HPDE6-E6E7 (cell line): ENCODE measurements around the gene PDIA5.

Source experiments
- DNase-seq: peaks from one replicate; pipeline ENCODE4 v3.0.0; 2011; ENCODE audit warnings: missing footprints; ENCODE audit errors: extremely low spot score

The PDIA5 gene

GRCh38 chr3:123119388-123119787, 52.6 kb downstream of the PDIA5 start:
- DNase-seq, result no peak

DNA sequence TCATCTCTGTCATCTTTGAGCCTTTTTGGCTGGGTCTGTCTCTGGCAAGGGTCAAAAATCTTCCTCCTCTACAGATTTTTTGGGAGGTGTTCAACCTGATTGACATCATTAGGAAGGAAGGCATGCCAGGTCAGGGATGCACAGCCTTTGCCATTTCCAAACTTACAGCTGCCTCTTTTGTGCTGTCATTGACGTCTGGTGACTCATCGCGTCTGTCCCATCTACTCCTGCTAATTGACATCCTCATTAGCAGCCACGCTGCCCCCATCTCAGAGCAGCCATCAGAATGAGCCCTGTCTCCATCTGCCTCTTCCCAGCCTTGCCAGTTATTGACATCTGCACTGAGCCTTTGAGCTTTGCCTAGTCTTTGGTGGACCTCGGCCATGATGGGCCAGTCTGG, 53.0 kb downstream of the PDIA5 start:
- DNase-seq, result no peak

DNA sequence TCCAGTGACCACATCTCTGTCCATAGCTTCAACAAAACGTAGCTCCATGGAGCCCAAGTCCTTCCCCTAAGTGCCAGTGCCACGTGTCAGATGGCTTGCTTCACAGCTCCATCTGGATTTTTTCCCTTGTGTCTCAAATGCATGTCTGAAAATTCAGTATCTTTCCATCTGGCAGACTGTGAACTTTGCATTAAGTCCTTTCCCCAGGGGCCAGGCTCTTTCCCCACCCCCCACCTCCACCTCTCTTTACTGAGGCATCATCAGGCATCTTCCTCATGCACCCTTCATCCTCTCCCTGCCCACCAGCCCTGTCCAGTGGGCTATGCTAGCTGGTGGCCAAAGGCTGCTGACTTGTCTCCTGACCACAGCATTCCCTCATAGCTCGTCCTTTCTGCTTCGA, 53.7 kb downstream of the PDIA5 start:
- DNase-seq, result no peak

GRCh38 chr3:123122057-123122456, 55.2 kb downstream of the PDIA5 start:
- no peak for DNase-seq

- DNase-seq, result no peak
Observed at GRCh38 chr3:123122525-123123315, 55.9 kb downstream of the PDIA5 start.

DNA sequence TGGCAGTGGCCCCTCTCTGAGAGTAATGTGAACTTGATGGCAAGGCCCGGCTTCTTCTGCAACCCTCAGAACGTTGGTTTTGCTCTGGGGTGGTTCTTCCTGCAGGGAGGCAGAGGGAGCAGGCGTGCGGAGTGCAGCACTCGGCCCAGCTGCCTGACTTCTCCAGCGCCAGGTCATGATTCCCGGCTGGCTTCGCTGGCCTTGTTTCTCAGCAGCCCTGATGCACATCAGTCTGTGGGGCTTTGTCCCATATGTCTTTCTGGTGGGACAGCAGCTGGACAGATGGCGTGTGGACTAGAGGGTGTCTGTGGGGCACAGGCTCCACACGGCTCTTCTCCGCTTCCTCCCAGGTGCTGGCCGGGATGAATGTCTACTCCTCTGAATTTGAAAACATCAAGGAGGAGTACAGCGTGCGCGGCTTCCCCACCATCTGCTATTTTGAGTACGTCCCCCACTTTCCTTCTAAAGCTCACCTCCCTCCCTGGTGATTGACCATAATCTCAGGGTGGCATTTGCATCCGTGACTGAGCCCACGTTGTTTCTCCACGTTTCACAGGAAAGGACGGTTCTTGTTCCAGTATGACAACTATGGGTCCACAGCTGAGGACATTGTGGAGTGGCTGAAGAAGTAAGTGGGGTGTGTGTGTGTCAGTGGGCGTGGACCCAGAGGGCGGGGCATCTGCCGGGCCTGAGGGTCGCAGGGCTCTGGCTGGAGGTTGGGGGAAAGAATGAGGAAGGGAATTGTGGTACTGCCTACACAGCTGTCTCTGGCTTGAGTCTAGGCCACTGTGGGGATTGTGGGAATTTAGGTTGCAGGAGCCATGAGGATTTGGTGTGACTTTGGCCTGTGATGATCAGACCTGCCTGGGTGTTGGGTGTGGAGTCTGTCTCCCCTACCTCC, 57.1 kb downstream of the PDIA5 start:
- no peak for DNase-seq

GRCh38 chr3:123124971-123125370, 58.1 kb downstream of the PDIA5 start:
- DNase-seq, result no peak

- no peak for DNase-seq
Observed at GRCh38 chr3:123126031-123126430, 59.2 kb downstream of the PDIA5 start.

- DNase-seq, result no peak
Observed at GRCh38 chr3:123126653-123127052, 59.8 kb downstream of the PDIA5 start.

DNA sequence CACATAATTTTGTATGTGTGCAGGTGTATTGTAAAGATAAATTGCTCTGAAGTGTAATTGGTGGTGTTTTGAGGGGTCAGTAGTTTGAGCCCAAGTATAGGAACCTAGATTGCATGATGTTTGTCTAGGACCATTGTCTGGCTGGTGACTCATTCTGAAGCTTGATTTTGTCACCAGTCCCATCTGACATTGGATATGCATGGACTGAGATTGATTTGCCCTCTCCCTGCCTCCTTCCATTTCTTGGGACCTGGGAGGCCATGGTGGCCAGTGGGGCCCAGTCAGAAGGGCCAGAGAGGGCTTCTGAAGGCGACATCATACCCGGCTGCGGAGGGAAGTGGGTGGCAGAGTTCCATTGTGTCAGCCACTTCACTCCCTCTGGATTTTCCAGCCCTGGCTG, 62.3 kb downstream of the PDIA5 start:
- no peak for DNase-seq

GRCh38 chr3:123129532-123129931, 62.7 kb downstream of the PDIA5 start:
- no peak for DNase-seq

GRCh38 chr3:123130079-123130750, 63.4 kb downstream of the PDIA5 start:
- DNase-seq, result no peak

- no peak for DNase-seq
Observed at GRCh38 chr3:123134671-123135070, 67.8 kb downstream of the PDIA5 start.

- DNase-seq, result no peak
Observed at GRCh38 chr3:123137001-123137400, 70.2 kb downstream of the PDIA5 start.

DNA sequence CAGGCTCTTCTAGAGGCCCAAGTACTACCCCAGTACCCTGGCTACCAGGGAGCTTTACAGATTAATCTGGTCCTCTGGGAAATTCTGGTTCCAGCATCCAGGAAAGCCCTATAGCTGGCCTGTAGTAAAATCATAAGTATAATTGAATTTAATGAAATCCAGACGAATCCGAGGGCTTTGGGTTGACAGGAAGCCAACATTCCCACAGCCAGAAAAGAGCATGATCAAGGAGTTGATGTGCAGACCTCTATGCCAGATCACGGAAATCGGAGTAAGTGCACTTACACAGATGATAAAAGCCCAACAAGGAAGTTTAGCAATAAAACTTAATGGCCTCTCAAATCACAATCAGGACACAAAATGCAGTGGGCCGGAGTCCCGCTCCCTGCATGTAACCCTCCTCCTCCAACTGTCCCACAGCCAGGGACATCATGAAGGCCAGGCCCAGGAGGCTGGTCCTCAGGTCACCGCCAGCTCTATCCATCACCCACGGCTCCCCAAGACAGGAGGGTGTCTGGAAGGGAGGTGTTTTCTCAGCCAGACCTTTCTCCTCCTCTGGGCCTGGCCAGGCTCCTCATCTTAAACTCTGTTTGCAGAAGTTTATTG, 72.1 kb downstream of the PDIA5 start:
- no peak for DNase-seq

DNA sequence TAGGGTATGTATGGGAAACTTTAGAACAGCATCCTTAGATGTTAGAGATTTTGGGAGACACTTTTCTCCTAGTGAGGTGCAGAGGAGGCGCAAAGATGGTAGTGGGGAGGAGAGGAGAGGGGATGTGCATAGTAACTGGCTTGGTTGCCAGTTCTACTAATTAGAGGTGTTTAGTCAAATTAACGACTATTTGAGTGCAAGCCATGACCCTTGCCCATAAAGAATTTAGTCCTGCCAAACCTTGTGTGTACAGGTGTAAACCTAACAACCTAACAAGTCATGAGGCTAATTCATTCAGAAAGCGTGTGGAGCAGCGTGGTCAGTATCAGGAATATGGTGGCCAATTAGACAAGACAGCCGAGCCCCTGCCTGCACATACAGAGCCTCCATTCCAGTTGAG, 72.7 kb downstream of the PDIA5 start:
- no peak for DNase-seq

DNA sequence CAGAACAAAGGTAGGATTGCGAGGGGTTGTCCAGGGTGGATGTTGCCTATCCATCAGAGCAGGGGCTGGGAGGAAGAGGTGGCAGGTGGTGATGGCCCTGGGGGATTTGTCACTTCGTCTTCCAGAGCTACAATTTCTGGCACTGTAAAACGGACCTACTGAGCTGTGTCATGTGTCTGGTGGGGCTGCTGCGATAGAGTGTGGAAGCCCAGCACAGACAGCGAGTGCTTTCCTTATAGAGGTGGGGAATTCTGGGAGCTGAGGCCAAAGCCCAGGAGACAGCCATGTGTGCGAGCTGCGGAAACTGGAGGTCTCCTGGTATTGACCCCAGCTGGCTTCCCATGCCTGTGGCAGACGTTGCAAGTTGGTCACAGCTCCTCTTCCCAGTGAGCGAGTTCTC, 73.7 kb downstream of the PDIA5 start:
- no peak for DNase-seq

DNA sequence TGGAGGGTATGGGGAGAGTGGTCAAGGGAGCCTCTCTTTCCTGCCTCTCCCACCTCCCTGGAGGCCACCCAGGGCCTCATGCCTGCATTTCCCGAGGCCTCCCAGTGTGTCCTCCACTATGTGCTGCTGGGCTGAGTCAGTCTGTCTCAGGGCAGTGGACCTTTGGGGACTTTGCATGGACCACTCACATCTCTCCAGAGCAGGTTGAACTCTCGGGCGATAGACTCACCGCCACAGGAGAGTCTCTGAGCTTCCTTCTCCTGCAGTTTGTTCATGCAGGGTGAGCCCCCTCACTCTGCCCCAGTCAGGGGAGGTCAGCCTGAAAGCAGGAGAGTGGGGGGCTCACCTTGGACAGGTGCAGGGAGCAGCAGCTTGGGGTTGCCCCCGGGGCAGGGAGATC, 74.5 kb downstream of the PDIA5 start:
- no peak for DNase-seq

- DNase-seq, result no peak
Observed at GRCh38 chr3:123143669-123144411, 77.0 kb downstream of the PDIA5 start.

DNA sequence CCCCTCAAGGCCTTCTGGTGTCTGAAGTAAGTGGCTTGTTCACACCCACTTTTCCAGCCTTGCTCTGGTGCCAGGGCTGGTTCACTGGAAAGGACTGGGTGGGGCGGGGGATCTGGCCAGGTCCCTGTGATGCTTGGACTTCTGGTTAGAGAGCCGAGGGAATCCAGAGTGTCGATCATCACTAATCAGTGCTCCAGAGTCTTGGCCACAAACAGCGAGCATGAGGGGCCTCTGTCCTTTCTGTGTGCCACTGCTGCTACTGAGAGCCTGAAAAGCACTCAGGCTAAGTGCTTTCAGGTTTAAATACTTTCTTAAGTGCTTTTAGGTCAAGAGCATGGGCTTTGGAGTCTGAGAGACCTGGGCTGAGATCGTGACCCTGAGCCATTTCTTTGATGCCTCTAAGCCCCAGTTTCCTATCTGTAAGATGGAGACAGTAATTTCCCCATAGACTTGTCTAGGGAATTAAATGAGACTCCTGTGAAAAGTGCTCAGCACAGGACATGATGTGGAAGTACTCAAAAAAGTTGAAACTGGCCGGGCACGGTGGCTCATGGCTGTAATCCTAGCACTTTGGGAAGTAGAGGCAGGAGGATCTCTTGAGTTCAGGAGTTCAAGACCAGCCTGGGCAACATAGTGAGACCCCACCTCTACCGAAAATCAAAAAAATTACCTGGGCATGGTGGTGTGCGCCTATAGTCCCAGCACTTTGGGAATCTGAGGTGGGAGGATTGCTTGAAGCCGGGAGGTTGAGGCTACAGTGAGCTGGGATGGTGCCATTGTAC, 81.1 kb downstream of the PDIA5 start:
- DNase-seq, result no peak

- DNase-seq, result no peak
Observed at GRCh38 chr3:123148772-123149171, 81.9 kb downstream of the PDIA5 start.
